AG10803 (cell line): ENCODE data around the gene TP63.

Experiments used
- DNase-seq: peaks from one replicate; pipeline ENCODE4 v3.0.0; 2010; ENCODE audit warnings: low read depth
- H3K4me3 ChIP-seq: 2 replicates; pipeline ENCODE4 v1.5.1; 2011; ENCODE audit warnings: mild to moderate bottlenecking, low read length, control low read depth
- CTCF ChIP-seq: conservative IDR thresholded peaks from 2 replicates; pipeline ENCODE4 v1.5.1; 2011; ENCODE audit warnings: mild to moderate bottlenecking, low read length, control low read depth, inconsistent platforms

The TP63 gene

DNA sequence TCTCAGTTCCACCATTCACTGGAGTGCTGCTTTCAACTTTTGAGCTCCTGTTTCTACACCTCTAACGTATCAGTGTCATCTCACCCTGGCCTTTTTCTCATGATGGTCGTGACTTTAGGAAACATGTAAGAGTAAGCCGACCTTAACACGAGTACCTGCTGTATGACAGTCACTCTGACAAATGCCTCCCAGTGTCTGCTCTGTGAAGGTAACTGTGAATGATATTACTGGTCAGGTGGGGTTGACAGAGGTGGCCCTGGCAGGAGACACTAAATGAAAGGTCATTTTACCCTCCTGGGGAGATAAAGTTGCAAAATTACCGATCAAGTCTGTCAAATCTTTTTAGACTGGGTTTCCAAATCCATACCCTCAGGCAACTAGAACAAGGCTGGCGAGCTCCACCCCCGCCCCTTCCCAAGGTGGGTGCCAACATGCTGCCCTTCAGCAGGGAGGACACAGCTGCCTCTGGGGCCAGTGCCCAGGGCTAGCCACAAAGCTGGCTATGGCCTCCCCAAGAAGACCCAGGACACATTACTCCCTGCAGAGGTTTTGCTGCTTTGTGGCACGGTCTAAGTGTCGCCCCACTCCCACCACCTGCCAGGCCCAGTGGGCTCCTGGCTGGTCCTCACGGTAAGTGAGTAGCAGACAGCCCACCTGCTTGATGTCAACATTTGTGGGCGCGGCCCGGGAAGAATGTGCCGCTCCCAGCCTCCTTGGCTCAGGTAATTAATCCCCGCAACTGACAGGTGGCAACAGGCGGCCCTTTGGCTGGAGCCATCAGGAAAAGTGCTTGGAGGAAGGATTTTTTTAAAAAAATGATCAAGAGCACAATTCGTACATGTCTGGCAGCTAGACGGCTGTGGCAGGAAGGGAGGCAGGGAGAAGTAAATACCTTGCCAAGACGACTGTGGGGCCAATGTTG lies 211.8 kb downstream of the TP63 start:
- DNase-seq, result no peak
- no peak for TF ChIP-seq CTCF
- no peak overlapping the region for H3K4me3 ChIP-seq

- TF ChIP-seq CTCF, result no peak
- no peak for DNase-seq
- H3K4me3 ChIP-seq, result no peak overlapping the region
Measured at GRCh38 chr3:189845069-189845468, 213.9 kb downstream of the TP63 start.

DNA sequence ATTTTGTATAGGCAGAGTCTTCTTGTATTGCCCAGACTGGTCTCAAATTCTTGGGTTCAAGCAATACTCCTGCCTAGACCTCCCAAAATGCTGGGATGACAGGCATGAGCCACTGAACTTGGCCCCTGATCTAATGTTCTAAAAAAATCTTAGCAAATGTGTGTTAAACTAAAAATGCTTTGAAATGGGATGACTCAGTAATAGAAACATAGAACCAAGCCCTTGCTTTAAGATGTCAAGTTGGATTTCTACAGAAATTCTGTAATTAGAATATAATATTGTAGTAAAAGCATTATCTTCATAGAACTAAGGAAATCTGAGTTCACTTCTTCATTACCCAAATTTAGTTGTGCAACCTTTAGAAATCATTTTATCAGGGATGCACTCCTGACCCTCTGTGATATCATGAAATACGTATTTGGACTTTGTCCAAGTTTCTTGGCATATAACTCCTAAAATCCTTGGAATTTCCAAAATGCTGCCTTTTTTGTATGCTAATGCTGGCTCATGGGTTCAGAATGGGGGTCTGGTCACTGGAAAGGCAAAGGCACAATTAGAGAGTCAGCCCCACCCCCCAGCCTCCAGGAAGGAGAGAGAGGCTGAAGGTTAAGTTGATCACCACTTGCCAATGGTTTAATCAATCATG lies 217.3 kb downstream of the TP63 start:
- no peak for TF ChIP-seq CTCF
- DNase-seq, result no peak
- H3K4me3 ChIP-seq, result no peak overlapping the region

DNA sequence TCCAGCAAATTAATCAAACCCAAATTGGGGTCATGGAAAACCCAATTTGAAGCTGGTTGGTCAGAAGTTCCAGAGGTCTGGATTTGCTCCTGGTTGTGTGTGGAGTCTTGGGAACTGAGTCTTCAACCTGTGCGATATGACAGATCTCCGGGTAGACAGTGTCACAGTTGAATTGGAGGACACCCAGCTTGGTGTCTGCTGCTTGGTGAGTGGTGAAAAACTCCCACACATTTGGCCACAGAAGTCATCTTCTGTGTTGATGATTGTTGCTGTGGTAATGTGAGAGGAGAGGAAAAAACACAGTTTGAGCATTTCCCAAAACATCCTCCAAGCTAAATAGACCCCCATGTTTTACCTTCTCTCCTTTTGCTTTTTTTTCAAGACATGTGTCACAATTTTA lies 218.1 kb downstream of the TP63 start:
- TF ChIP-seq CTCF, result no peak
- no peak for DNase-seq
- H3K4me3 ChIP-seq, result no peak overlapping the region

DNA sequence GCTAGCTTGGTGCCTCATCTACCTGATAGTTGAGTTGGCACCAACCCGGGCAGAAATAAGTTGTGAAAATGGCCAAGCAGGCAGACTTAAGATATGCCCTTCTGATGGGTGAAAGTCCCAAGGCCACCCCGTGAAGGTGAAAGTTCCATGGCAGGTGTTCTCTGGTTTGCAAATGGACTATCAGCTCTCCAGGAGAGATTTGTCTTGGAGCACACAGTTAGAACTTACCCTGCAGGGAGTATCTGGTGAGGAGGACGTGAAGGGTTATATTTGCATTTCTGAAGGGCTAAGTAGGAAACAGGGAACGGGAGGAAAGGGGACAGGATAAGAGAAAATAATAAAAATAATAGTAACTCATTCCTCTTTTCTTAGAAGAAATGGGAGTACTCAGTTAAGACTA lies 220.5 kb downstream of the TP63 start:
- TF ChIP-seq CTCF, result no peak
- DNase-seq, result no peak
- no peak overlapping the region for H3K4me3 ChIP-seq

GRCh38 chr3:189853906-189854305 lies 222.7 kb downstream of the TP63 start:
- TF ChIP-seq CTCF, result no peak
- no peak for DNase-seq
- H3K4me3 ChIP-seq, result no peak overlapping the region

DNA sequence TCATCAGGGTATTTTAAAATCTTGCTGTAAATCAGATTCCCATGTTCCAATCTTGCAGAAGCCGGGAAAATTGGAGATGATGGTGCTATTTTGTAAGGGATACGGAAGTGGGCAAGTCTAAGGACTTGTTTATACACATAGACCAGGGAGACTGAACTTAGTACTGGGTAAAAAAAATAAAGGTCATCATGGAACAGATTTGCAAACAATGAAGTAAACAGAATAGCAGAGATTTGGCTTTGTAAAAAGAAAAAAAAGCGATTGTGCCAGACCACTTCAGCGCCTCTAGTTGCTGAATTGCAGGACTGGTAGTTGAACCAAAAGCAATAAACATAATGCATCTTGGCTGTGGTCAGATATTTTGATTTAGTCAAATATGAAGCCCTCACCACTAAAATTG lies 229.1 kb downstream of the TP63 start:
- no peak for TF ChIP-seq CTCF

More for the DNA sequence above, 229.1 kb downstream of the TP63 start:
- H3K4me3 ChIP-seq, result no peak overlapping the region
- DNase-seq, result no peak
